GM12878 (cell line): Measurements from ENCODE around the gene KIRREL3. TPM values are rescaled to one million over a fixed set of nuclear protein-coding genes. Genes with fewer than 3 reads are reported as not detected.
"Not testable (repeated sequence)": the region's sequence is repeated elsewhere in the genome, so short reads cannot be mapped to it uniquely, and the experiment has no call there.

ENCODE experiments used
- ATAC-seq: fragments of 200-7000 bp; cut with Tn5 transposase; 3 replicates; pipeline ENCODE4 v1.9.1; 2020; ENCODE audit warnings: mild to moderate bottlenecking, moderate library complexity
- BruUV-seq: library from RNA; stranded (reverse); fragments of 400-500 nt; replicated peaks from 2 replicates; lab custom pipeline; 2021; lab: Mats Ljungman, UMichigan
- CTCF ChIA-PET: fragments of 300-600 bp; sonication (Branson Sonifier 250); formaldehyde crosslinking; extraction: SDS; loops from one replicate; lab custom pipeline; 2021; ENCODE audit warnings: inconsistent platforms; lab: Yijun Ruan, JAX
- POLR2A ChIA-PET: fragments of 350-600 bp; formaldehyde crosslinking; extraction: SDS; loops from one replicate; lab custom pipeline; 2021; ENCODE audit warnings: inconsistent platforms; lab: Charles Lee
- RAD21 ChIA-PET: fragments of 300-600 bp; sonication (Branson Sonifier 250); formaldehyde crosslinking; loops from one replicate; lab custom pipeline; 2023; ENCODE audit warnings: antibody characterized with exemption; ENCODE audit not compliant: unreplicated experiment; lab: Charles Lee
- SMC1A ChIA-PET: fragments of 300-600 bp; sonication (Branson Sonifier 250); formaldehyde crosslinking; loops from one replicate; lab custom pipeline; 2023; ENCODE audit not compliant: unreplicated experiment, uncharacterized antibody; lab: Charles Lee
- DNase-seq: peaks from one replicate; pipeline ENCODE4 v3.0.0-alpha.2; 2011; ENCODE audit warnings: low read depth, low spot score
- FAIRE-seq: peaks from 3 replicates; lab custom pipeline; 2011; peaks lifted over from hg19 to GRCh38; lab: Jason Lieb, UNC
- H2AFZ ChIP-seq: 2 replicates; pipeline ENCODE4 v1.6.0; 2011; ENCODE audit warnings: low read depth, low read length, control low read depth; ENCODE audit not compliant: control insufficient read depth
- H3K27ac ChIP-seq: 2 replicates; pipeline ENCODE4 v1.5.1; 2011; ENCODE audit warnings: control low read depth; ENCODE audit not compliant: control insufficient read depth, insufficient read depth
- H3K27me3 ChIP-seq, 2 experiments: replicated peaks in 1 of 2; 2 replicates each; pipeline versions ENCODE4 v1.6.0 to v1.6.1; 2011; ENCODE audit warnings: low read length in 1 of 2; ENCODE audit not compliant: control insufficient read depth in 2 of 2, insufficient read depth in 2 of 2
- H3K36me3 ChIP-seq, 2 experiments: 2 replicates each; pipeline ENCODE4 v1.5.1; 2011; ENCODE audit warnings: low read length in 1 of 2; ENCODE audit not compliant: control insufficient read depth in 2 of 2, insufficient read depth in 2 of 2
- H3K4me1 ChIP-seq: 2 replicates; pipeline ENCODE4 v1.6.1; 2011; ENCODE audit warnings: mild to moderate bottlenecking, low read length, moderate library complexity, mixed read lengths; ENCODE audit not compliant: control insufficient read depth, insufficient read depth
- H3K4me2 ChIP-seq: 2 replicates; pipeline ENCODE4 v1.6.0; 2011; ENCODE audit warnings: control low read depth; ENCODE audit not compliant: control insufficient read depth, insufficient read depth
- H3K4me3 ChIP-seq: fragments of 200-600 bp; sonication (generic); 2 replicates; pipeline ENCODE4 v1.5.1; 2016
- H3K79me2 ChIP-seq: 2 replicates; pipeline ENCODE4 v1.6.0; 2011; ENCODE audit warnings: low read length; ENCODE audit not compliant: control insufficient read depth, insufficient read depth
- H3K9ac ChIP-seq: 2 replicates; pipeline ENCODE4 v1.8.0; 2011; ENCODE audit warnings: low read length, control low read depth, mixed read lengths; ENCODE audit not compliant: control insufficient read depth, insufficient read depth
- H3K9me3 ChIP-seq: replicated peaks from 3 replicates; pipeline ENCODE4 v1.5.1; 2011; ENCODE audit warnings: mild to moderate bottlenecking, low read length; ENCODE audit not compliant: control insufficient read depth, insufficient read depth
- H4K20me1 ChIP-seq: 2 replicates; pipeline ENCODE4 v1.6.0; 2011; ENCODE audit not compliant: control insufficient read depth, insufficient read depth
- ELK1 ChIP-seq: IDR thresholded peaks from 2 replicates; pipeline ENCODE4 v1.6.1; 2012; ENCODE audit warnings: low read depth, low read length, improper control_type of control experiment
- IRF5 ChIP-seq: fragments of 450-650 bp; IDR thresholded peaks from 2 replicates; pipeline ENCODE4 v1.6.1; 2017; ENCODE audit warnings: borderline replicate concordance
- KAT2A ChIP-seq: conservative IDR thresholded peaks from 2 replicates; pipeline ENCODE4 v1.6.1; 2011; ENCODE audit warnings: low read depth, low read length; ENCODE audit not compliant: control insufficient read depth
- NFIC ChIP-seq: IDR thresholded peaks from 2 replicates; pipeline ENCODE4 v1.6.1; 2012; ENCODE audit warnings: low read depth, mild to moderate bottlenecking, inconsistent platforms, low read length, moderate library complexity
- NFYB ChIP-seq: IDR thresholded peaks from 2 replicates; pipeline ENCODE4 v1.6.1; 2011; ENCODE audit warnings: low read depth, mild to moderate bottlenecking, low read length, improper control_type of control experiment, moderate library complexity; ENCODE audit not compliant: insufficient read depth
- NR2F1 ChIP-seq: fragments of 450-650 bp; conservative IDR thresholded peaks from 2 replicates; pipeline ENCODE4 v1.6.1; 2017; ENCODE audit warnings: mild to moderate bottlenecking
- POLR2AphosphoS2 ChIP-seq: IDR thresholded peaks from 2 replicates; pipeline ENCODE4 v1.6.1; 2011; ENCODE audit warnings: low read depth, mild to moderate bottlenecking, low read length, improper control_type of control experiment, moderate library complexity
- RELB ChIP-seq: fragments of 450-650 bp; IDR thresholded peaks from 2 replicates; pipeline ENCODE4 v1.6.1; 2017; ENCODE audit warnings: low read depth, mild to moderate bottlenecking, moderate library complexity
- SKIL ChIP-seq: fragments of 450-650 bp; IDR thresholded peaks from 2 replicates; pipeline ENCODE4 v1.6.1; 2017; ENCODE audit warnings: mild to moderate bottlenecking, low read depth, inconsistent platforms; ENCODE audit not compliant: poor library complexity, severe bottlenecking
- TAF1 ChIP-seq: IDR thresholded peaks from 2 replicates; pipeline ENCODE4 v1.6.1; 2011; ENCODE audit warnings: mild to moderate bottlenecking, low read depth, low read length, borderline replicate concordance
- ZNF207 ChIP-seq: fragments of 450-650 bp; IDR thresholded peaks from 2 replicates; pipeline ENCODE4 v1.6.1; 2014; ENCODE audit warnings: antibody characterized with exemption, mild to moderate bottlenecking, borderline replicate concordance
- ZNF384 ChIP-seq: IDR thresholded peaks from 2 replicates; pipeline ENCODE4 v1.6.1; 2012; ENCODE audit warnings: low read depth, mild to moderate bottlenecking, low read length, improper control_type of control experiment, borderline replicate concordance
- WGBS: methylation state at CpG from one replicate; pipeline ENCODE4 v1.1.6; 2016; ENCODE audit warnings: low lambda C conversion rate; ENCODE audit not compliant: insufficient replicate concordance, insufficient coverage; ENCODE audit errors: missing lambda C conversion rate; 5-methylcytosine and 5-hydroxymethylcytosine counted together
- in situ Hi-C: fragments of 300-500 bp; cut with MboI; formaldehyde crosslinking; loops from 9 replicates; pipeline ENCODE4 v1.14.3; 2018; ENCODE audit warnings: mixed read lengths
- intact Hi-C: fragments of 100-400 bp; cut with micrococcal nuclease; formaldehyde crosslinking; loops from one replicate; pipeline ENCODE4 v1.14.2; 2022; ENCODE audit not compliant: unreplicated experiment
- polyA plus RNA-seq, 11 experiments: library from polyadenylated mRNA; depleted of rRNA in 4 of 11; unstranded in 6 of 11; stranded (reverse) in 5 of 11; fragments of >200 nt; fragmentation: Nextera tagmentation in 4 of 11; fragmentation: Illumina TruSeq in 1 of 11; extraction: Ambion mirVana in 4 of 11; extraction: Trizol in 1 of 11; gene quantifications; 1 replicate in 1 of 11; 2 replicates in 10 of 11; pipeline versions ENCODE4 v1.2.1 to v1.2.3, GENCODE V29; 2011 to 2016; ENCODE audit warnings: inconsistent platforms in 2 of 11, missing spikeins in 2 of 11, low read depth in 1 of 11
- total RNA-seq, 4 experiments: library from RNA; depleted of rRNA in 3 of 4; stranded (reverse); fragments of >200 nt in 3 of 4; fragmentation: Illumina TruSeq in 1 of 4; extraction: Trizol in 1 of 4; gene quantifications; 2 replicates each; pipeline versions ENCODE4 v1.2.1 to v1.2.3, GENCODE V29; 2013 to 2021

The KIRREL3 gene
- total and polyA plus RNA-seq, 10 of the 15 experiments (the other 5 are each of a cell fraction or from before 2014, with no cell fraction given): under 0.01 TPM; not detected in 9

GRCh38 chr11:126396965-126397364, 603.6 kb downstream of the KIRREL3 start:
- Histone ChIP-seq H3K4me3 (no peak overlapping the region), H3K9me3 (no peaks in the 10 kb centered on the region; the same call in 2 of the 3 replicates), H3K36me3 (no peaks in the 10 kb centered on the region), H3K27me3 (no peaks in the 10 kb centered on the region), H3K27ac (no peak overlapping the region), H3K4me1 (peaks cover 8% of the 10 kb centered on the region), H3K9ac (no peak overlapping the region), H3K79me2 (no peaks in the 10 kb centered on the region), H2AFZ (no peak overlapping the region), H3K4me2 (no peak overlapping the region), H4K20me1 (0 out of 2 replicates have a peak, but pooled peaks cover 2% of the 10 kb centered on the region)
- no peak for ATAC-seq
- BruUV-seq: no TSS peak
- no peak for FAIRE-seq
- intact Hi-C loops (no loop called here), in situ Hi-C loops (no loop called here)
- SMC1A ChIA-PET: no interaction called here
- no peak for DNase-seq
- WGBS: 88% methylated on average over 4 of the region's 4 CpGs
- CTCF ChIA-PET: no interaction called here
- POLR2A ChIA-PET: no interaction called here
- TF ChIP-seq NFIC (no peak), NFYB (no peak), TAF1 (no peak), POLR2AphosphoS2 (no peak), ZNF207 (no peak), ZNF384 (no peak), SKIL (no peak), KAT2A (no peak), NR2F1 (no peak), RELB (no peak), IRF5 (no peak), ELK1 (no peak)
- RAD21 ChIA-PET: no interaction called here

GRCh38 chr11:126396266-126396665, 604.3 kb downstream of the KIRREL3 start:
- H3K36me3 ChIP-seq, H2AFZ ChIP-seq, RAD21 ChIA-PET, POLR2A ChIA-PET, ATAC-seq, H3K4me3 ChIP-seq, BruUV-seq, CTCF ChIA-PET, H3K9ac ChIP-seq, H3K79me2 ChIP-seq, DNase-seq, in situ Hi-C loops, intact Hi-C loops, H3K27ac ChIP-seq, H3K4me1 ChIP-seq, H3K27me3 ChIP-seq, FAIRE-seq, H3K9me3 ChIP-seq, SMC1A ChIA-PET, H4K20me1 ChIP-seq, H3K4me2 ChIP-seq: not testable (repeated sequence)
- whole genome bisulfite sequencing: 76% methylated on average over 9 of the region's 15 CpGs
